PFSK-1 (cell line): Measurements from ENCODE around the gene ZCWPW1.

ENCODE experiments used
- FOXP2 ChIP-seq: optimal IDR thresholded peaks from 2 replicates; pipeline ENCODE3; 2011; ENCODE audit warnings: borderline replicate concordance, control low read depth, inconsistent platforms; ENCODE audit not compliant: insufficient read depth; ENCODE audit errors: extremely low read length, extremely low read depth
- POLR2AphosphoS5 ChIP-seq: IDR thresholded peaks from 2 replicates; pipeline ENCODE4 v1.6.1; 2012; ENCODE audit warnings: low read depth, mild to moderate bottlenecking, control low read depth, low read length, moderate library complexity
- SIN3A ChIP-seq: IDR thresholded peaks from 2 replicates; pipeline ENCODE4 v1.6.1; 2012; ENCODE audit warnings: mild to moderate bottlenecking, low read length, moderate library complexity, borderline replicate concordance; ENCODE audit not compliant: insufficient read depth
- TAF1 ChIP-seq: IDR thresholded peaks from 2 replicates; pipeline ENCODE4 v1.6.1; 2012; ENCODE audit warnings: low read length, control low read depth, borderline replicate concordance; ENCODE audit not compliant: insufficient read depth
- TF ChIP-seq, protein P1 (sequence below), 2 experiments: IDR thresholded peaks; 2 replicates each; pipeline versions ENCODE4 v1.6.1 to v1.8.0; 2011 to 2012; ENCODE audit warnings: low read depth in 2 of 2, low read length in 2 of 2, control low read depth in 1 of 2, inconsistent platforms in 1 of 2, mild to moderate bottlenecking in 1 of 2, moderate library complexity in 1 of 2; ENCODE audit not compliant: insufficient read depth in 1 of 2

The ZCWPW1 gene

GRCh38 chr7:100401811-100402210 lies 26.7 kb downstream of the ZCWPW1 start:
- no peak for TF ChIP-seq SIN3A
- no peak for TF ChIP-seq FOXP2
- no peak for TF ChIP-seq TAF1
- TF ChIP-seq, protein P1, sequence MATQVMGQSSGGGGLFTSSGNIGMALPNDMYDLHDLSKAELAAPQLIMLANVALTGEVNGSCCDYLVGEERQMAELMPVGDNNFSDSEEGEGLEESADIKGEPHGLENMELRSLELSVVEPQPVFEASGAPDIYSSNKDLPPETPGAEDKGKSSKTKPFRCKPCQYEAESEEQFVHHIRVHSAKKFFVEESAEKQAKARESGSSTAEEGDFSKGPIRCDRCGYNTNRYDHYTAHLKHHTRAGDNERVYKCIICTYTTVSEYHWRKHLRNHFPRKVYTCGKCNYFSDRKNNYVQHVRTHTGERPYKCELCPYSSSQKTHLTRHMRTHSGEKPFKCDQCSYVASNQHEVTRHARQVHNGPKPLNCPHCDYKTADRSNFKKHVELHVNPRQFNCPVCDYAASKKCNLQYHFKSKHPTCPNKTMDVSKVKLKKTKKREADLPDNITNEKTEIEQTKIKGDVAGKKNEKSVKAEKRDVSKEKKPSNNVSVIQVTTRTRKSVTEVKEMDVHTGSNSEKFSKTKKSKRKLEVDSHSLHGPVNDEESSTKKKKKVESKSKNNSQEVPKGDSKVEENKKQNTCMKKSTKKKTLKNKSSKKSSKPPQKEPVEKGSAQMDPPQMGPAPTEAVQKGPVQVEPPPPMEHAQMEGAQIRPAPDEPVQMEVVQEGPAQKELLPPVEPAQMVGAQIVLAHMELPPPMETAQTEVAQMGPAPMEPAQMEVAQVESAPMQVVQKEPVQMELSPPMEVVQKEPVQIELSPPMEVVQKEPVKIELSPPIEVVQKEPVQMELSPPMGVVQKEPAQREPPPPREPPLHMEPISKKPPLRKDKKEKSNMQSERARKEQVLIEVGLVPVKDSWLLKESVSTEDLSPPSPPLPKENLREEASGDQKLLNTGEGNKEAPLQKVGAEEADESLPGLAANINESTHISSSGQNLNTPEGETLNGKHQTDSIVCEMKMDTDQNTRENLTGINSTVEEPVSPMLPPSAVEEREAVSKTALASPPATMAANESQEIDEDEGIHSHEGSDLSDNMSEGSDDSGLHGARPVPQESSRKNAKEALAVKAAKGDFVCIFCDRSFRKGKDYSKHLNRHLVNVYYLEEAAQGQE (IDR thresholded peaks at IDR 0.05; ENCODE audit: insufficient read depth in 1 of 2, low read depth in 2 of 2, low read length in 2 of 2): no peak
- TF ChIP-seq POLR2AphosphoS5: no peak

DNA sequence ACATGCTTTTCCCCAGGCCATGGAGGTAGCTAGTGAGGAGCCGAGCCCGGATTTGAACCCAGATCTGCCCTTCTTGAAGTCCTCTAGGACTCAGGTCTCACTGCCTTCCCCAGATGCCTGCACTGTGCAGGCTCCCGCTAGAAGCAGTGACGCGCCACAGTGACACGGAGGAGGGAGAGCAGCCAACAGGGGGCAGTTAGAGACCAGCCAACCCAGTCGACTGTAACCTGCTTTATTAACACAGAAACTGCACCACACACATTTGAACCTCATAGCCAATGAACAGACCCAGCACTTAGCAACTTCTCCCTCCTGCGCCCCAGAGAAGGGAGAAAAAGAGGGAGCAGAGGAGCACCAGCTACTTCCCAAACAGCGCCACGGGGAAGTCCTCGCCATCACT lies 27.8 kb downstream of the ZCWPW1 start:
- TF ChIP-seq TAF1 (no peak), FOXP2 (no peak)

DNA sequence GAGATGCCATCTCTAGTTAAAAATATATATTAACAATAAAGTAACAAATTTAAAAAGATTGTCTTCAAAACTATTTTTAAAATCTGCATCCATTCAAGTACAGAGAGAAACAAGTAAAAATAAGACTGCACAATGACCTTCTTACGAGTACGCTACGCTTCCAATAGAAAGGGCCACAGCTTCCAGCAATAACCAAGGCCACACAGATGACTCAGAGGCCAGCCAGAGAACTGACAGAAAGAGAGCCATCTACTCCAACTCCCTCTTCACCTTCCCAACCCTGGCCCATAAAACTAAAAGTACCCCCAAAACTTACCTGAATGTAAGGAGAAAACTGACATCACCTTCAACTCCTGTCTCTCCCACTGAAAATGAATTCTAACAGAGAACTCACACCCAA lies 28.5 kb downstream of the ZCWPW1 start:
- TF ChIP-seq SIN3A (no peak), TAF1 (no peak), POLR2AphosphoS5 (no peak)

GRCh38 chr7:100398239-100398638 lies 30.3 kb downstream of the ZCWPW1 start:
- TF ChIP-seq SIN3A (no peak), TAF1 (no peak), POLR2AphosphoS5 (no peak), FOXP2 (no peak)
- TF ChIP-seq, protein P1 (IDR thresholded peaks at IDR 0.05; ENCODE audit: insufficient read depth in 1 of 2, low read depth in 2 of 2, low read length in 2 of 2): no peak

DNA sequence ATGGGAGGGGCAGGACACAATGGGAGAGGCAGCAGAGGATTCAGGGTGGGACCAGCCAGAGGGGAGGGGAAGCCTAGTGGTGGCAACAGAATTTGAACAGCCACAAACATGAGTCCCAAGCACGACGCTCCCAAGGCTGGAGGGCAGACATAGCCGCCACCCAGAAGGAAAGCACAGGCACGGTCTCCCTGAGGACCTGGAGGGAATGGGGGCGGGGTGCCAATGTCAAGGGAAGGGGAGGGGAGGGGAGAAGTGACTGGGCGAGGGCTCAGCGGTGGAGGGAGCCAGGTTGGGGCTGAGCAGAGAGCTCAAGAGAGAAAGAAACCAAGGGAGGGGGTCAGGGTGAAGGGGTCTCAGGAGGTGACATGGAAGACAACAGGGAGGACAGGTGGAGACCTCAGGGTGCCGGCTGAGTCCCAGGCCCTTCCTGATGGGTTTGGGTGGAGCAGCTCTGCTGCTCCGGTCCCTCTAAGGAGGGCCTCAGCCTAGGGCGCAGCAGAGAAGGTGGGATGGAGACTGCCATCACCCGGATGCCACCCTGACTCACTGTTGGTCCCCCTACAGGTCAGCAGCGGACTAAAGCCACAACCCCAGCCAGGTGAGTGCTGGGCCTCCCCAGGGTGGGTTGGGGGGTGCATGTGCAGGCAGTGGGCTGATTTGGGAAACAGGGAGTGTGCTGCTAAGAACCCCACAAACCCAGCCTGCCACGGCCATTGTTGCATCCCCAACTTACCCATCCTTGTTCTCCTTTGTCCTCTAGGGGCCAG lies 31.0 kb downstream of the ZCWPW1 start:
- no peak for TF ChIP-seq SIN3A
- TF ChIP-seq TAF1: no peak
- TF ChIP-seq, protein P1 (IDR thresholded peaks at IDR 0.05; ENCODE audit: insufficient read depth in 1 of 2, low read depth in 2 of 2, low read length in 2 of 2): no peak
- no peak for TF ChIP-seq FOXP2
- no peak for TF ChIP-seq POLR2AphosphoS5

GRCh38 chr7:100396421-100396982 lies 32.0 kb downstream of the ZCWPW1 start:
- TF ChIP-seq POLR2AphosphoS5: no peak
- no peak for TF ChIP-seq SIN3A
- TF ChIP-seq FOXP2: no peak
- TF ChIP-seq, protein P1 (IDR thresholded peaks at IDR 0.05; ENCODE audit: insufficient read depth in 1 of 2, low read depth in 2 of 2, low read length in 2 of 2): no peak
- TF ChIP-seq TAF1: no peak
